ENCODE measurements around the gene OPRD1.
"Not testable (repeated sequence)": the region's sequence is repeated elsewhere in the genome, so short reads cannot be mapped to it uniquely, and the experiment has no call there.

The OPRD1 gene

DNA sequence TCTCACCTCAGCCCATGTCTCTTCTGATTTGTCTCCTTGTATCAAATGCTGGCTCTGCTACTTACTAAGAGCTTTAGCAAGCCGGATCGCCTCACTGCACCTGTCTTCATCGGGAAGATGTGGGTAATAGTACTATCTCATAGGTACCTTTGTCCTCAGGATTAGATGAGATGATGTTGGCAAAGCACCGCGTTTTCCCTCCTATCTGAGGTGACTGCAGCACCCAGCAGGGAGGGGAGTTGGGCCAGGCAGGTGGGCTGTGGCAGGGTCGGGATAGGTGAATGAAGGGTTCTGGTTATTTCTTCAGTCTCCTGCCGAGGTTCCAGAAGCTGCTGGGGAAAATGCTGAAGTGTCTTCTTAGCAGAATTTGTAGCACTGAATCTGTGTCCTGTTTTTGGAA, 5.2 kb downstream of the OPRD1 start:
- TF ChIP-seq CTCF (conservative IDR thresholded peaks at IDR 0.05; ENCODE audit: low read depth): no peak
- ChIA-PET POLR2A (ENCODE audit: low non-redundant PET) (no interaction called here), CTCF (interaction anchor here (1.2 kb wide), 1 partner anchor 16 kb away, joined by 3 read pairs; no protein-coding TSS in a partner anchor)
- H3K27ac ChIP-seq: no peak overlapping the region
- DNase-seq (ENCODE audit: low spot score): no peak

GRCh38 chr1:28819020-28819419, 7.0 kb downstream of the OPRD1 start:
- no peak overlapping the region for H3K27ac ChIP-seq

GRCh38 chr1:28822799-28823198, 10.8 kb downstream of the OPRD1 start:
- ChIA-PET CTCF (no interaction called here), POLR2A (ENCODE audit: low non-redundant PET) (interaction anchor here (0.7 kb wide), 1 partner anchor 14 kb away, joined by 5 read pairs; no protein-coding TSS in a partner anchor)
- no peak for DNase-seq (ENCODE audit: low spot score)
- no peak overlapping the region for H3K27ac ChIP-seq
- TF ChIP-seq CTCF (conservative IDR thresholded peaks at IDR 0.05; ENCODE audit: low read depth): no peak

More at GRCh38 chr1:28819020-28819419, 7.0 kb downstream of the OPRD1 start:
- ChIA-PET POLR2A (ENCODE audit: low non-redundant PET) (interaction anchor here (0.6 kb wide), 1 partner anchor 15 kb away, joined by 3 read pairs; no protein-coding TSS in a partner anchor), CTCF (no interaction called here)
- no peak for DNase-seq (ENCODE audit: low spot score)
- TF ChIP-seq CTCF (conservative IDR thresholded peaks at IDR 0.05; ENCODE audit: low read depth): no peak

DNA sequence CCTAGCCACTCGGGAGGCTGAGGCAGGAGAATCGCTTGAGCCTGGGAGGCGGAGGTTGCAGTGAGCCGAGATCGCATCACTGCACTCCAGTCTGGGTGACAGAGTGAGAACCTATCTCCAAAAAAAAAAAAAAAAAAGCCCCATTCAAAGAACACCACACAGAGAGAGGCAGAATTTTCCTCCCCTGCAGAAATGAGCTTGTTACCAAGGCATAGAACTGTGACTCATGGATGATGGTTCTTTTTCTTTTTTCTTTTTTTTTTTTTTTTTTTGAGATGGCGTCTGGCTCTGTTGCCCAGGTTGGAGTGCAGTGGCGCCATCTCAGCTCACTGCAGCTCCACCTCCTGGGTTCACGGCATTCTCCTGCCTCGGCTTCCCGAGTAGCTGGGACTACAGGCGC, 12.1 kb downstream of the OPRD1 start:
- CTCF ChIA-PET; DNase-seq (ENCODE audit: low spot score); H3K27ac ChIP-seq; POLR2A ChIA-PET (ENCODE audit: low non-redundant PET): not testable (repeated sequence)

DNA sequence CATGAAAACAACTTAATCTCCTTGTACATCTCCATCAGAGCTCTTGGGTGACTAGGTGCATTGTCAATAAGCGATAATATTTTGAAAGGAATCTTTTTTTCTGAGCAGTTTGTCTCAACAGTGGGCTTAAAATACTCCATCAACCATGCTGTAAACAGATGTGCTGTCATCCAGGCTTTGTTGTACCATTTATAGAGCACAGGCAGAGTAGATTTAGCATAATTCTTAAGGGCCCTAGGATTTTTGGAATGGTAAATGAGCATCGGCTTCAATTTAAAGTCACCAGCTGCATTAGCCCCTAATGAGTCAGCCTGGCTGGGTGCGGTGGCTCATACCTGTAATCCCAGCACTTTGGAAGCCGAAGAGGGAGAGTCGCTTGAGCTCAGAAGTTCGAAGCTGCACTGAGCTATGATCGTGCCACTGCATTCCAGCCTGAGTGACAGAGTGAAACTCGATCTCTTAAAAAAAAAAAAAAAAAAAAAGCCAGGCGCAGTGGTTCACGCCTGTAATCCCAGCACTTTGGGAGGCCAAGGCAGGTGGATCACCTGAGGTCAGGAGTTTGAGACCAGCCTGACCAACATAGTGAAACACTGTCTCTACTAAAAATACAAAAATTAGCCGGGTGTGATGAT, 16.4 kb downstream of the OPRD1 start:
- H3K27ac ChIP-seq; CTCF ChIA-PET; POLR2A ChIA-PET (ENCODE audit: low non-redundant PET); DNase-seq (ENCODE audit: low spot score): not testable (repeated sequence)

DNA sequence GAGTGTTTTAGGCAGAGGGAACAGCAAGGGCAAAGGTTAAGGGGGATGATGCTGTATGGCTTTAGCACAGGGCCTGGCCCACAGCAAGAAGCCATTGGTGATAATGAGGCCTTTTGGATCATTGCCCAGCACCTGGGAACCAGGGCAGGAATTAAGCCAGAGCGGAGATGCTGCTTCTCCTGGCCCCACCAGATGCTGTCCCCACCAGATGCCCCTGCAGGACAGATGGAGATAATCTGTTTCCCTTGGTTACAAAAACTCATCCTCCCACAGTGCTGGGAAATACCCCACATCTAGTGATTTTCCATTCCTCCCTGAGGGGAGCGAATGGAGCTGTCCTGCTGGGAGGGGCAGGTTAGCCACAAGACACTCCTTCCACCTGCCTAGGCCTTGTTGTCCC, 18.8 kb downstream of the OPRD1 start:
- no peak for TF ChIP-seq CTCF (conservative IDR thresholded peaks at IDR 0.05; ENCODE audit: low read depth)
- DNase-seq (ENCODE audit: low spot score): no peak
- no peak overlapping the region for H3K27ac ChIP-seq
- ChIA-PET POLR2A (ENCODE audit: low non-redundant PET) (no interaction called here), CTCF (no interaction called here)

DNA sequence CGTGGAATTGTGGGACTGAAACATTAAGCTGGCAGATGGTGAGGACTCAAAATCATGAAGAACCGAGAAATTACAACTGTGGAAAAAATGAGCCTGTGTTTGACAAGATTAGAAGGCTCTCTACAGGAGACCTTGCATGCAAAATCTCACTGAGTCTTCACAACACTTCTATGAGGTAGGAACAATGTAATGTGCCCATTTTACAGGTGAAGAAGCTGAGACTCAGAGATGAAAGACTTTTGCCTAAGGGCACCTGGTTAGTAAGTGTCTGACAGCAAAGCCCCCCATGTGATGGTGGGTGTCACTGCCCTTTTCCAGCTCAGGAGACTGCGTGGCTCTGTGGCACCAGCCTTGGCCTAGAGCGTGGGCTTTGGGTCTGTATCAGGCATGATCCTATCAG, 21.0 kb downstream of the OPRD1 start:
- POLR2A ChIA-PET (ENCODE audit: low non-redundant PET): no interaction called here
- DNase-seq (ENCODE audit: low spot score): no peak
- CTCF ChIA-PET: interaction anchor here (0.6 to 1.1 kb wide), 2 partner anchors 12 to 16 kb away, joined by 3 read pairs; no protein-coding TSS in a partner anchor
- no peak for TF ChIP-seq CTCF (conservative IDR thresholded peaks at IDR 0.05; ENCODE audit: low read depth)
- no peak overlapping the region for H3K27ac ChIP-seq

All from RWPE1 (cell line).